ENCODE measurements around the gene CTAGE8. TPM values are rescaled to one million over a fixed set of nuclear protein-coding genes. Genes with fewer than 3 reads are reported as not detected.
"Not testable (repeated sequence)": the region's sequence is repeated elsewhere in the genome, so short reads cannot be mapped to it uniquely, and the experiment has no call there.

CTAGE8 gene
- total RNA-seq, 2 donors from 2014 or later = 0.28 to 0.61 TPM

DNA sequence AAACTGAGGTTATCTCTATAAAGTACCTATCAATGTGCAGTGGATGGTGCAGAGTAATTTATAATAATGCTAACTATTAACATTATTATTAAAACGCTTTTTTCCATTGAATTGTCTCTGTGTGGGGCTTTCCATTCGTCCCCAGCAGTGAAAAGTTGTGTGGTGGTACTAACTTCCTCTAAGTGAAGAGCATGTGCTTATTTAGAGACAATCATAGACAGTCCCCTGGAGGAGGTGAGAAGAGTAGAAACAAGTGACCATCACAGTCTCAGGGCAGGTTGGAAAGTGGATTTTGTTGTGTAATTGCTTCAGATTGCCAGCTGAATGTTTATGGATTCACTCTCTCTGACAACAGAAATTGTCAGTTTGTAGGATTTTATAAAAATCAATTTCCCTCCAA lies 38.1 kb downstream of the CTAGE8 start:
- not testable (repeated sequence) for ATAC-seq (replicated peaks); H3K27me3 Mint-ChIP-seq; H3K9me3 Mint-ChIP-seq; H3K4me3 Mint-ChIP-seq; H3K36me3 Mint-ChIP-seq (ENCODE audit: low read depth); H3K27ac Mint-ChIP-seq; H3K4me1 Mint-ChIP-seq

DNA sequence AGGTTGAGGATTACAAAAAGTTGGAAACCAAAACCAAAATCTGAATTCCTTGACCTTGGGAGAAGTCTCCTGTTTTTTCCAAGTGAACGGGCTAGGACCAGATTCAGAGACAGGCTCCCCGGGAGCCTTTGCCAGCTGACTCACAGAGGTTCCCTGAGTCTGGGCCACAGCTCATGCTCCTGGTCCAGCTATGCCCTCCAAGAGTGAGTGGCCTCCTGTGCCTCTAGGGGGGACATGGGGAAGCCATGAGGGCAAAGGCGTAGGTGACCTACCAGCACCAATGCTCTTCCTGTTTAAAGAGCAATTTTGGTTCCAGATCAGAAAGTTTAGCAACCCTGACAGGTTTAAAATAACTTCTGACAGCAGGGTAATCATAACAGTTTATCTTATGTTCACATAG lies 40.3 kb downstream of the CTAGE8 start:
- not testable (repeated sequence) for H3K27me3 Mint-ChIP-seq; ATAC-seq (replicated peaks); H3K27ac Mint-ChIP-seq; H3K4me3 Mint-ChIP-seq; H3K4me1 Mint-ChIP-seq; H3K36me3 Mint-ChIP-seq (ENCODE audit: low read depth); H3K9me3 Mint-ChIP-seq

DNA sequence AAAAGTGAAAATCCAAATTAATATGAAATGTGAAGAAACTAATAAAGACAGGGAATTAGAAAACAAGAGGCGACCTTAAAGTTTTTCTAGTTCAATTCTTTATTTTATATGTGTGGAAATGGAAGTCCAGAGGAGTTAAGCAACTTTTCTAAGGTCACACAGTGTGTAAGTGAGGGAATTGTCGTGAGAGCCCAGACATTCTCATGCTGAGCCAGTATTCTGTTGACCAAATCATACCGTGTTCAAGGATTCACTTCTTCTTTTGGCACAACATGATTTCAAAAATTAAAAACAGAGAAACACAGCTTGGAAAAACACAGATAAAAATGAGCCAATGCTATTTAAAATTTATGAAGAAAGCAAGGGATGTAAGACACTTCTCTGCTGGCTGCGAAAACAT lies 42.2 kb downstream of the CTAGE8 start:
- H3K27ac Mint-ChIP-seq, H3K4me3 Mint-ChIP-seq: not testable (repeated sequence)

DNA sequence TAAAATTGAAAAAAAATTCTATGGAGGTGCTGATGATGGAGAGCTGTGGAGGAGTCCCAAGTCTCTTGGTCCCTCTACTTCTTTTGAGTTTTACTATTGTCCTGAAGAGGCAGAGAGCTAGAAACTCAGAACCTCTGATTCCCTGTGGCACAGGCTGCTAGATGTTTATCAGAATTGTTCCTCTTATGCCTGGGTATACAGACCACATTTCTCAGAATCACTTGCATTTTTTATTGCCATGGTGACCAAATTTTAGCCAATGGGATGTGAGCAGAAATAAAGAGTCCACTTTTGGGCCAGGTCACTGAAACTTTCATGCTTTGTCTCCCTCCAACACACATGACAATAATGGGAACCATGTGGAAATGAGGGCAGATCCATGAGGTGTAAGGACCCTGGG lies 45.4 kb downstream of the CTAGE8 start:
- H3K27ac Mint-ChIP-seq; H3K4me1 Mint-ChIP-seq; H3K36me3 Mint-ChIP-seq (ENCODE audit: low read depth); ATAC-seq (replicated peaks); H3K4me3 Mint-ChIP-seq; H3K27me3 Mint-ChIP-seq; H3K9me3 Mint-ChIP-seq: not testable (repeated sequence)

More for the DNA sequence above, 42.2 kb downstream of the CTAGE8 start:
- not testable (repeated sequence) for H3K27me3 Mint-ChIP-seq; H3K4me1 Mint-ChIP-seq; H3K36me3 Mint-ChIP-seq (ENCODE audit: low read depth); ATAC-seq (replicated peaks); H3K9me3 Mint-ChIP-seq

DNA sequence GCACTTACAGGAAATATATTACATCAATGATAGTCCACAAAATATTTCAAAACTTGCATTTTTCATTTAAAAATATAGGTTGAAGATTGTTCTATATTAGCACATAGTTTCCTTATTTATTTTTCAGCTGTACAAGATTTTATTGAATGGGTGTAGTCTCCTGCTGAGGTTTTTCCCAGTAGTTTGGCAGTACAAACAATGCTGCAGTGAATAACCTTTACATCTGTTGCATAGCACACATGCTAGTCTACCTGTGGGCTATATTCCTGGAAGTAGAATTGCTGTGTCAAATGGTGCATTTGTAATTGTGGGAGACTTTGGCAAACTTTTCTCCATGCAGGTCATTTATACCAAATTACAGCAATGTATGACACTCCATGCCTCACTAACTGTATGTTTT lies 48.6 kb downstream of the CTAGE8 start:
- not testable (repeated sequence) for H3K27ac Mint-ChIP-seq; H3K36me3 Mint-ChIP-seq (ENCODE audit: low read depth); H3K4me3 Mint-ChIP-seq; ATAC-seq (replicated peaks); H3K27me3 Mint-ChIP-seq; H3K4me1 Mint-ChIP-seq; H3K9me3 Mint-ChIP-seq

DNA sequence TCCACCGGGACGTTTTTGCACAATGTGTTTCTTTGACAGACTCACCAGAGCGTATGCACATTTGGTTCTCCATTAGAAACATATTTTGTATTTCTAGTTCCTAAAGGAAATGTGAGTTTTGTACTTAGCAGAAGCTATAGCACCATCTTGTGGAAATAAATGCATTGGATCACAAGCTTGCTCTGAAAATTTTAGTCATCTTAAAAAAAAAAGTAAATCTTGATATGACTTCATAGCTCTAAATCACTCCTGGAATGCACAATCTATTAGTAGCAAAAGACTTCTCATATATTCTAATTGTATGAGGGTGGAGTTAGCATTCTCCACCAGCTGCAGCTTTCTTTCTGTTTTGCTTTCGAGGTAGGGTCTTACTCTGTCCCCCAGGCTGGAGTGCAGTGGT lies 49.9 kb downstream of the CTAGE8 start:
- not testable (repeated sequence) for H3K27me3 Mint-ChIP-seq; H3K9me3 Mint-ChIP-seq; H3K4me3 Mint-ChIP-seq; H3K27ac Mint-ChIP-seq; H3K36me3 Mint-ChIP-seq (ENCODE audit: low read depth); H3K4me1 Mint-ChIP-seq
- ATAC-seq (replicated peaks) = peak; percentile 62

DNA sequence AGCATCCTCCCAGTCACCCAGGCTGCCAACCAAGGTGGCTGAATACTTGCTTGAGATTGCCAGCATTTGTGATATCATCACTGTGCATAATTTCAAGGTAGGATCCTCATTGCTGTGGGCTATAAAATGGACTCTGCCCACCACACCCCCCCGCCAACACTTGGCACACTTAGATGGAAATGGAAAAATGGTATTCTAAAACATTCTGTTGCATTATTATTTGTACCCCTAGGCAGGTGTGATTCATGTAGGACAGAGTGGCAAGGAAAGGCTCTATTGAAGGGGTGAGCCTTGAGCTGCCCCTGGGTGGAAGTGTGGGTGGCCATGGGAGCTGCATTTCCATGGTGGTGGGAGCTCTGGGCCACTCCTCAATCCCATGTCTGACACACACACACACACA lies 50.5 kb downstream of the CTAGE8 start:
- not testable (repeated sequence) for H3K9me3 Mint-ChIP-seq; H3K27me3 Mint-ChIP-seq; H3K4me3 Mint-ChIP-seq; H3K27ac Mint-ChIP-seq; ATAC-seq (replicated peaks); H3K36me3 Mint-ChIP-seq (ENCODE audit: low read depth); H3K4me1 Mint-ChIP-seq

DNA sequence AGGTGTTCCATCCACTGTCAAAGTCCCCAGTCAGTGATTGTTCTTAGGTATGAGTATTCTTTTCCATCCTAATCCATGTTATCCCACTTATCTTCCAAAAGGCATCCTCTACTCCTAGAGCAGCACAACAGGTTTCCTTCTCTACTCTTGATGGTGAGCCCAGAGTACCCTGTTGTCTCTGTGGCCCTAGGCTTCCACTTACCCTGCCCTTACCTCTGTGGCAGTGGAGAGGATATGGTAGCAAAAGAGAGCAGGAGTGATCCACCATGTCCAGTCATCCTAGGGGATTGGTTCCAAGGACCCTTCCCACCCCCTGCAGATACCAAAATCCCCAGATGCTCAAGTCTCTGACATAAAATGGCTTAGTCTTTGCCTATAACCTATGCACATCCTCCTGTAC lies 51.9 kb downstream of the CTAGE8 start:
- ATAC-seq (replicated peaks); H3K4me3 Mint-ChIP-seq; H3K36me3 Mint-ChIP-seq (ENCODE audit: low read depth): not testable (repeated sequence)

More for the DNA sequence above, 51.9 kb downstream of the CTAGE8 start:
- H3K27me3 Mint-ChIP-seq, H3K4me1 Mint-ChIP-seq, H3K27ac Mint-ChIP-seq, H3K9me3 Mint-ChIP-seq: not testable (repeated sequence)

Other genes with a start within 250 kb of the CTAGE8 start
- not detected for gene OR2A5, start 220.3 kb downstream of the CTAGE8 start, total RNA-seq
- not detected for gene OR2A25, start 199.5 kb downstream of the CTAGE8 start, total RNA-seq
- gene OR2A12, start 183.0 kb downstream of the CTAGE8 start, total RNA-seq = not detected
- gene OR2A2, start 159.7 kb downstream of the CTAGE8 start, total RNA-seq = not detected
- not detected for gene OR2A14, start 146.1 kb downstream of the CTAGE8 start, total RNA-seq
- gene CTAGE4, start 85.8 kb downstream of the CTAGE8 start, total RNA-seq = 1 to 10 TPM; 1.1 to 4.2 TPM
- gene ARHGEF35, start 73.5 kb downstream of the CTAGE8 start, total RNA-seq = 1 to 10 TPM; 1.1 to 5.1 TPM
- not detected for gene OR2A42, start 29.7 kb downstream of the CTAGE8 start, total RNA-seq
- gene OR2A7, start 4.5 kb downstream of the CTAGE8 start, total RNA-seq = 1 to 10 TPM in 1 of 2 donors, under 1 TPM in 1; 0.80 to 5.3 TPM
- under 1 TPM in 1 of 2 donors, not detected in 1; 0.05 TPM for gene OR2A1, start 43.1 kb upstream of the CTAGE8 start, total RNA-seq
- gene ARHGEF5, start 86.1 kb upstream of the CTAGE8 start, total RNA-seq = 10 to 100 TPM in 1 of 2 donors, 1 to 10 TPM in 1; 8.2 to 17.6 TPM
- not detected for gene NOBOX, start 134.4 kb upstream of the CTAGE8 start, total RNA-seq